ENCODE results near the gene GBX2. TPM values are rescaled to one million over a fixed set of nuclear protein-coding genes. Genes with fewer than 3 reads are reported as not detected.

GBX2 gene
- polyA plus RNA-seq, 12 donors, result 0.09 to 0.25 (median 0.15) TPM; not detected in 9

DNA sequence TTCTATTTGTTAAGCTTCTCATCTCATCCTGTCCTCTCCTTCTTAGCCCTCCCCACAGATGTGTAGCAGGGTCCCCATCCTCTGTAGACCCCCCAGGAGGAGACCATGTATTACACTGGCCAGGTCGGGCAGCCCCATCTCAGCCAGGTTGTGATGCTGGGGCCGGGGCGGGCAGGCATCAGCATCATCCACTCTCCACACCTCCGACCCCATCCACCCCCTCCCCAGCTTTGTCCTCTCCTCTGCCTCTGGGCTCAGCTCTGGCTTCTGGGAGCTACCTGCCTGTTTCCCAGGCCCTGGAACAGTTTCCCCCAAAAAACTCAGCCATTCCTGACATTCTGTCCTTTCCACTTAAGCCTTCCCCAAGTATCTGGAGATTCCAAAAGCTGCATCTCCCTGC, 49.2 kb downstream of the GBX2 start:
- DNase-seq, result no peak

DNA sequence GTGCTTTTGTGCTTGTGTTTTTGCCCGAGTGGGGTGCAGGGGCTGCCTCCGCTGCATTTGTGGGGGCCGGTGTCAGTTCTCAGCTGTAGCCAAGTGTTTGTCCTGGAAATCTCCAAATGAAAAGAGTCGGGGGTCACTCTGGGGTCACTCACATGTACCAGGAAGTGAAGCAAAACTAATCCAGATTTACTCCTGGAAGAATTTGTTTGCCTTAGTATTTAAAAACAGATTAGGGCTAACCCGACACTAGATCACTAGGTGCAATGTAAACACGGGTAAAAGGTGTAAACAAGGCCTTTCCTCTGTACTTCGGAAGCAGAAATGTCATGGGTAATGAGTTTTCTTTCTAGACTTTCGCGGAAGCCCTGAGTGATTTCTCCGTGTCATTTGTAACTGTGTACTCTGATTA, 50.3 kb downstream of the GBX2 start:
- no peak for DNase-seq

DNA sequence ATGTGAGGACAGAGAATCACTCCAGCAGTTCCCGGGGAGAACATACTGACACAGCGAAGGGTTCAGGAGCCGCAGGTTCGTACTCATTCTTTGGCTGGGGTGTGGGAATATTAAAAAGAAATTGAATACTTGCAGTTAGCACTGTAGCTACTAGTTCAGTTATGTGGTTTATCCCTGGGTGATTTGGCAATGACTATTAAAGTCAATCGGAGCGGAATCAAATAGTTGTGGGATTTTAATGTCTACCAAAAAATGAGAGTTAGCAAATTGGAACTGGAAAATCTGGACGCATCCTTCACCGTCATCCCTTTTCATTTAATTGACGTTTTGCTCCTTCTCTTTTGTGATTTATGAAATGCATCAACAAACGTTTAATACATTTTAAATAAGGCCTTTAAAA, 50.8 kb downstream of the GBX2 start:
- no peak for DNase-seq

Other genes starting within 250 kb of the GBX2 start
- 10 to 100 TPM in 3 of 12 donors, 1 to 10 TPM in 8, not detected in 1; 3.3 to 13.4 (median 8.8) TPM for gene ASB18, start 96.0 kb upstream of the GBX2 start, polyA plus RNA-seq (ENCODE audit: insufficient read length in 12 of 12)